Astrocyte (in vitro differentiated cells and primary cell): ENCODE data around the gene BCL2A1. TPM values are rescaled to one million over a fixed set of nuclear protein-coding genes. Genes with fewer than 3 reads are reported as not detected.

Experiments
- DNase-seq: peaks from one replicate; pipeline ENCODE4 v3.0.0-alpha.2; 2010; ENCODE audit warnings: low read depth
- FAIRE-seq: peaks from 2 replicates; lab custom pipeline; 2011; peaks lifted over from hg19 to GRCh38; lab: Jason Lieb, UNC
- H2AFZ ChIP-seq: 2 replicates; pipeline ENCODE4 v1.6.0; 2012; ENCODE audit warnings: low read depth, low read length, inconsistent platforms
- H3K27ac ChIP-seq: 2 replicates; pipeline ENCODE4 v1.5.1; 2011; ENCODE audit warnings: low read depth, low read length, inconsistent platforms
- H3K27me3 ChIP-seq: 2 replicates; pipeline ENCODE4 v1.6.0; 2011; ENCODE audit warnings: low read length, inconsistent platforms; ENCODE audit not compliant: insufficient read depth
- H3K36me3 ChIP-seq: 2 replicates; pipeline ENCODE4 v1.5.1; 2011; ENCODE audit warnings: low read length, inconsistent platforms; ENCODE audit not compliant: insufficient read depth
- H3K4me1 ChIP-seq: 2 replicates; pipeline ENCODE4 v1.5.1; 2011; ENCODE audit warnings: low read length, inconsistent platforms; ENCODE audit not compliant: insufficient read depth
- H3K4me2 ChIP-seq: 2 replicates; pipeline ENCODE4 v1.6.0; 2012; ENCODE audit warnings: low read length, inconsistent platforms
- H3K4me3 ChIP-seq: 2 replicates; pipeline ENCODE4 v1.5.1; 2011; ENCODE audit warnings: low read depth, mild to moderate bottlenecking, low read length, inconsistent platforms; ENCODE audit not compliant: insufficient read depth
- H3K79me2 ChIP-seq: 2 replicates; pipeline ENCODE4 v1.6.0; 2012; ENCODE audit warnings: mild to moderate bottlenecking, low read length, inconsistent platforms; ENCODE audit not compliant: insufficient read depth
- H3K9ac ChIP-seq: 2 replicates; pipeline ENCODE4 v1.6.0; 2012; ENCODE audit warnings: mild to moderate bottlenecking, low read length, inconsistent platforms
- H3K9me3 ChIP-seq: 2 replicates; pipeline ENCODE4 v1.5.1; 2012; ENCODE audit warnings: low read depth, mild to moderate bottlenecking, low read length, inconsistent platforms; ENCODE audit not compliant: insufficient read depth
- H4K20me1 ChIP-seq: 2 replicates; pipeline ENCODE4 v1.6.0; 2012; ENCODE audit warnings: low read length, inconsistent platforms; ENCODE audit not compliant: insufficient read depth
- H3K27ac Mint-ChIP-seq: one replicate; pipeline ENCODE4 v1.8.0; 2021; ENCODE audit warnings: mild to moderate bottlenecking, mixed read lengths; ENCODE audit not compliant: unreplicated experiment
- H3K27me3 Mint-ChIP-seq: one replicate; pipeline ENCODE4 v1.8.0; 2021; ENCODE audit warnings: low read depth, mixed read lengths; ENCODE audit not compliant: unreplicated experiment
- H3K36me3 Mint-ChIP-seq: one replicate; pipeline ENCODE4 v1.8.0; 2021; ENCODE audit warnings: low read depth, mixed read lengths; ENCODE audit not compliant: unreplicated experiment
- H3K4me1 Mint-ChIP-seq: one replicate; pipeline ENCODE4 v1.8.0; 2021; ENCODE audit warnings: low read depth, mixed read lengths; ENCODE audit not compliant: unreplicated experiment
- H3K4me3 Mint-ChIP-seq: one replicate; pipeline ENCODE4 v1.8.0; 2021; ENCODE audit warnings: mild to moderate bottlenecking, moderate library complexity, mixed read lengths; ENCODE audit not compliant: unreplicated experiment
- H3K9me3 Mint-ChIP-seq: one replicate; pipeline ENCODE4 v1.8.0; 2021; ENCODE audit warnings: mild to moderate bottlenecking, mixed read lengths; ENCODE audit not compliant: unreplicated experiment
- EZH2 ChIP-seq: IDR thresholded peaks from 2 replicates; pipeline ENCODE4 v1.6.1; 2012; ENCODE audit warnings: mild to moderate bottlenecking, low read length, inconsistent platforms; ENCODE audit not compliant: insufficient read depth
- total RNA-seq: library from RNA; stranded (reverse); gene quantifications from 2 replicates; pipeline ENCODE4 v1.2.1, GENCODE V29; 2021
- TF ChIP-seq, protein P1 (sequence below): IDR thresholded peaks from 2 replicates; pipeline ENCODE4 v1.5.1; 2011; ENCODE audit warnings: low read depth, mild to moderate bottlenecking, inconsistent platforms, low read length, moderate library complexity; ENCODE audit not compliant: insufficient read depth

Gene BCL2A1
- total RNA-seq, 1 donor from 2014 or later: not detected

DNA sequence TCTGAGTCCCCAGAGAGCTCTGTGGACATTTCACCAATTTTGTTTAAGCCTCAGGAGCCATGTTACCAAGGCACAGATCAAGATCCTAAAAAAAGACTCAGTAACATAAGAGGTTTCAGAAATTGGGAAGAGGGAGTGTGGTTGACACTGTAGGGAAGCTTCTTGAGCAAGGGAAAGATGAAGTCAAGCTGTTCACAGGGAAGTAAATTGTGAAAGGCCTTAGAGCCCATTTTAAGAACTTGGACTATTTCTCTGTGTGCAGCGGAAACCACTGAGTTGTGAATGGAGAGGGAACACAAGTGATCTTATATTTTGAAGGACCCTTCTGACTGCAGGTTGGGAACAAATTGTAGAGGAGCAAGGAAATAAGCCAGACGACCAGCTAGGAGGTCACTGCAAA lies 18.7 kb downstream of the BCL2A1 start:
- no peak for TF ChIP-seq EZH2
- TF ChIP-seq, protein P1, sequence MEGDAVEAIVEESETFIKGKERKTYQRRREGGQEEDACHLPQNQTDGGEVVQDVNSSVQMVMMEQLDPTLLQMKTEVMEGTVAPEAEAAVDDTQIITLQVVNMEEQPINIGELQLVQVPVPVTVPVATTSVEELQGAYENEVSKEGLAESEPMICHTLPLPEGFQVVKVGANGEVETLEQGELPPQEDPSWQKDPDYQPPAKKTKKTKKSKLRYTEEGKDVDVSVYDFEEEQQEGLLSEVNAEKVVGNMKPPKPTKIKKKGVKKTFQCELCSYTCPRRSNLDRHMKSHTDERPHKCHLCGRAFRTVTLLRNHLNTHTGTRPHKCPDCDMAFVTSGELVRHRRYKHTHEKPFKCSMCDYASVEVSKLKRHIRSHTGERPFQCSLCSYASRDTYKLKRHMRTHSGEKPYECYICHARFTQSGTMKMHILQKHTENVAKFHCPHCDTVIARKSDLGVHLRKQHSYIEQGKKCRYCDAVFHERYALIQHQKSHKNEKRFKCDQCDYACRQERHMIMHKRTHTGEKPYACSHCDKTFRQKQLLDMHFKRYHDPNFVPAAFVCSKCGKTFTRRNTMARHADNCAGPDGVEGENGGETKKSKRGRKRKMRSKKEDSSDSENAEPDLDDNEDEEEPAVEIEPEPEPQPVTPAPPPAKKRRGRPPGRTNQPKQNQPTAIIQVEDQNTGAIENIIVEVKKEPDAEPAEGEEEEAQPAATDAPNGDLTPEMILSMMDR: no peak
- Histone ChIP-seq H4K20me1 (no peaks in the 10 kb centered on the region), H3K4me1 (no peaks in the 10 kb centered on the region), H3K36me3 (no peaks in the 10 kb centered on the region), H3K27me3 (no peaks in the 10 kb centered on the region), H3K4me2 (no peak overlapping the region), H2AFZ (no peak overlapping the region), H3K9me3 (no peaks in the 10 kb centered on the region), H3K4me3 (no peak overlapping the region), H3K27ac (no peak overlapping the region), H3K79me2 (no peaks in the 10 kb centered on the region), H3K9ac (no peak overlapping the region)
- Mint-ChIP-seq H3K27ac (no peak overlapping the region), H3K4me3 (no peak overlapping the region), H3K27me3 (peaks cover 5% of the 10 kb centered on the region), H3K4me1 (peaks cover 10% of the 10 kb centered on the region), H3K36me3 (no peaks in the 10 kb centered on the region), H3K9me3 (peaks cover 2% of the 10 kb centered on the region)
- DNase-seq (no peak), FAIRE-seq (no peak)

DNA sequence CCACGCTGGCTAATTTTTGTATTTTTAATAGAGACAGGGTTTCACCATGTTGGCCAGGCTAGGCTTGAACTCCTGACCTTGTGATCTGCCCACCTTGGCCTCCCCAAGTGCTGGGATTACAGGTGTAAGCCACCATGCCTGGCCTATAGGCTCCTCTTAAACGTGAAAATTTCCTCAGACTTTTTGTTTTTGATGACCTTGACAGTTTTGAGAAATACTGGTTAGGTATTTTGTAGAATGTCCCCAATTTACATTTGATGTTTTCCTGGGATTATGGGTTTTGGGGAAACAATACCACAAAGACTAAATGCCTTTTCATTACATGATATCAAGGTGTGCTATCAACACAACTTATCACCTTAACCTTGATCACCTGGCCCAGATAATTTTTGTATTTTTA lies 20.7 kb downstream of the BCL2A1 start:
- TF ChIP-seq, protein P1: no peak
- no peak for TF ChIP-seq EZH2
- Histone ChIP-seq H4K20me1 (no peaks in the 10 kb centered on the region), H3K4me1 (no peaks in the 10 kb centered on the region), H3K27me3 (no peaks in the 10 kb centered on the region), H3K79me2 (no peaks in the 10 kb centered on the region), H3K4me2 (no peak overlapping the region), H3K36me3 (no peaks in the 10 kb centered on the region), H2AFZ (no peak overlapping the region), H3K4me3 (no peak overlapping the region), H3K9me3 (no peaks in the 10 kb centered on the region), H3K9ac (no peak overlapping the region), H3K27ac (no peak overlapping the region)
- no peak overlapping the region for H3K4me3 Mint-ChIP-seq
- FAIRE-seq (no peak), DNase-seq (no peak)
- H3K27ac Mint-ChIP-seq: no peak overlapping the region
- no peaks in the 10 kb centered on the region for H3K36me3 Mint-ChIP-seq
- H3K4me1 Mint-ChIP-seq: peaks cover 10% of the 10 kb centered on the region
- H3K9me3 Mint-ChIP-seq: peaks cover 2% of the 10 kb centered on the region
- peaks cover 5% of the 10 kb centered on the region for H3K27me3 Mint-ChIP-seq

DNA sequence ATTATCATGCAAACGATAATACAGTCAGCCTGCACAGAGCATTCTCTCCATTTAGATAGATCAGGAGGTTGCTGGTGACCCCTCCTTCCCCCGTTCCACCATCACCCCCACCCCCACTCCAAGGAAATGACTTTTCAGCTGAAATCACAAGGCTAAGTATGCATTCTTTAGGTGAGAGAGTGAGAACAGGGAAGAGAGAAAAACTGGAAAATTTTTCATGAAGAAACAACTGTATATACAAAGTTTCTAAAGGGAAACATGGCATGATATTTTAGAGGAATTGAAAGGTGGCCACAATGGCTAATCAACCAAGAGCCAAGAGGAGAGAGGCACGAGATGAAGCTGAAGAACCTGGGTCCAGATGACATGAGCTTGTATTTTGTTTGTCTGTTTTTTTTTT lies 22.2 kb downstream of the BCL2A1 start:
- H3K36me3 ChIP-seq: no peaks in the 10 kb centered on the region
- H4K20me1 ChIP-seq: no peaks in the 10 kb centered on the region
- peaks cover 2% of the 10 kb centered on the region for H3K9me3 Mint-ChIP-seq
- FAIRE-seq: no peak
- H3K9ac ChIP-seq: no peak overlapping the region
- H3K9me3 ChIP-seq: no peaks in the 10 kb centered on the region
- DNase-seq: no peak
- peaks cover 5% of the 10 kb centered on the region for H3K27me3 Mint-ChIP-seq
- no peak overlapping the region for H3K4me3 Mint-ChIP-seq
- H3K4me1 ChIP-seq: no peaks in the 10 kb centered on the region
- TF ChIP-seq, protein P1: no peak
- TF ChIP-seq EZH2: no peak
- H3K27ac Mint-ChIP-seq: no peak overlapping the region
- H3K4me1 Mint-ChIP-seq: peaks cover 11% of the 10 kb centered on the region
- H3K36me3 Mint-ChIP-seq: no peaks in the 10 kb centered on the region
- no peak overlapping the region for H3K4me3 ChIP-seq
- H3K27me3 ChIP-seq: no peaks in the 10 kb centered on the region
- no peak overlapping the region for H2AFZ ChIP-seq
- H3K4me2 ChIP-seq: no peak overlapping the region
- H3K27ac ChIP-seq: no peak overlapping the region
- no peaks in the 10 kb centered on the region for H3K79me2 ChIP-seq
